Immature natural killer cell (primary cell): ENCODE results near the gene S100A1. TPM values are rescaled to one million over a fixed set of nuclear protein-coding genes. Genes with fewer than 3 reads are reported as not detected.
A peak's percentile ranks its signal among the peaks of the same experiment; 100 is the strongest.

Source experiments
- DNase-seq, 3 donors: peaks; one replicate each; pipeline ENCODE4 v3.0.0; 2022; ENCODE audit warnings: mixed read lengths in 1 of 3
- H3K27ac Mint-ChIP-seq, 6 donors: one replicate each; pipeline ENCODE4 v1.8.0; 2020; ENCODE audit warnings: mixed read lengths in 6 of 6, mild to moderate bottlenecking in 5 of 6, inconsistent platforms in 4 of 6, moderate library complexity in 3 of 6
- H3K27me3 Mint-ChIP-seq, 3 donors: one replicate each; pipeline ENCODE4 v1.8.0; 2020 to 2021; ENCODE audit warnings: low read depth in 3 of 3, mild to moderate bottlenecking in 3 of 3, mixed read lengths in 3 of 3, moderate library complexity in 3 of 3, inconsistent platforms in 1 of 3
- H3K36me3 Mint-ChIP-seq, 3 donors: one replicate each; pipeline ENCODE4 v1.8.0; 2020; ENCODE audit warnings: mixed read lengths in 3 of 3, inconsistent platforms in 2 of 3, mild to moderate bottlenecking in 2 of 3
- H3K4me1 Mint-ChIP-seq, 2 donors: one replicate each; pipeline ENCODE4 v1.8.0; 2020; ENCODE audit warnings: inconsistent platforms in 2 of 2, mild to moderate bottlenecking in 2 of 2, mixed read lengths in 2 of 2, moderate library complexity in 1 of 2
- H3K4me3 Mint-ChIP-seq, 5 donors: one replicate each; pipeline ENCODE4 v1.8.0; 2020; ENCODE audit warnings: mild to moderate bottlenecking in 5 of 5, mixed read lengths in 5 of 5, inconsistent platforms in 3 of 5, moderate library complexity in 3 of 5
- H3K9me3 Mint-ChIP-seq, 6 donors: one replicate each; pipeline ENCODE4 v1.8.0; 2020; ENCODE audit warnings: mild to moderate bottlenecking in 6 of 6, mixed read lengths in 6 of 6, inconsistent platforms in 4 of 6, moderate library complexity in 3 of 6
- polyA plus RNA-seq, 3 donors: library from polyadenylated mRNA; unstranded; fragments of 300-500 nt; fragmentation: Illumina TruSeq; gene quantifications; one replicate each; pipeline ENCODE4 v1.2.3, GENCODE V29; 2021

S100A1 gene
- polyA plus RNA-seq, 3 donors from 2014 or later: not detected

DNA sequence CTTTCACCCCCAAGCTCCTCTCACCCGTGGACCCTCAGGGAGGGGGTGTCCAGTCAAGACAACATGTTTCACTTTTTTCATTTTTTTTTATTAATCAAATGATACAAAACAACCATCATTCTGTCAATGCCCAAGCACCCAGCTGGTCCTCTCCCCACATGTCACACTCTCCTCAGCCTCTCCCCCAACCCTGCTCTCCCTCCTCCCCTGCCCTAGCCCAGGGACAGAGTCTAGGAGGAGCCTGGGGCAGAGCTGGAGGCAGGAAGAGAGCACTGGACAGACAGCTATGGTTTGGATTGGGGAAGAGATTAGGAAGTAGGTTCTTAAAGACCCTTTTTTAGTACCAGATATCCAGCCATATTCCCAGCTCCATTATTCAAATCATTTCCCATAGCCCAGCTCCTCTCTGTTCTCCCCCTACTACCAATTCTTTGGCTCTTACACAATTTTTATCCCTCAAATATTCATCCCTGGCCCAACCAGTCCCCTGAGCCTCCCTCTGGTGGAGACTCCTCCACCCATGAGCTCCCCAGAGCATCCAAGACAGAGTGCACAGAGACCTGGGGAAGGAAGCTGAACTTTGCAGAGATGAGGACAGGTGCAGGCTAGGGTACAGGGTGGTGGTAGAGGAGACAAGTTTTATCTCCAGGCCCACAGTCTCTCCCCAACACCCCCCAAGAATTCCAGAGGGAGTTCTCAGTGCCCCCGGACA, 13.9 kb upstream of the S100A1 start:
- no peaks in the 10 kb centered on the region for H3K36me3 Mint-ChIP-seq
- H3K4me3 Mint-ChIP-seq: no peak overlapping the region
- no peak overlapping the region for H3K27ac Mint-ChIP-seq
- H3K4me1 Mint-ChIP-seq: peaks cover 0 to 3% of the 10 kb centered on the region in 2 donors
- DNase-seq: no peak
- H3K9me3 Mint-ChIP-seq: no peaks in the 10 kb centered on the region
- H3K27me3 Mint-ChIP-seq: peaks cover 0 to 5% (median 4%) of the 10 kb centered on the region in 3 donors

DNA sequence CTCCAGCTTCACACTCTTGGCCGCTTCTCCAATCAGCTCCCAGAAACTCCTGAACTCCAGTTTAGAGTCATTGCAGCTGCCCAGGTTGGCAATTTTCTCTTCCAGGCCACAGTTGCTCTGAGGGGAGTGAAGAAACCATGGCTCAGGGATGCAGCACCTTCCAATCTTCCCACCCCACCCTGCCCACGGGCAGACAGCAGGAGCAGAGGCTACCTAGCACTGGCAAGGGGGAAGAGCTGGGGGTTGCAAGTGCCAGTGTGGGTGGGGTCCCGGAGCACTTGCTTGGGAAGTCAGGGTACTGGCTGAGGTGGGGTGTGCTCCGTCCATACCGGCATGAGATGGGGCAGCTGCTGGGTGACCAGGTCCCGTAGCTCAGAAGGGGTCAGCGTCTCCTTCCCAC, 13.3 kb upstream of the S100A1 start:
- H3K9me3 Mint-ChIP-seq: no peaks in the 10 kb centered on the region
- H3K4me3 Mint-ChIP-seq: no peak overlapping the region
- H3K36me3 Mint-ChIP-seq: no peaks in the 10 kb centered on the region
- peaks cover 0 to 5% (median 4%) of the 10 kb centered on the region in 3 donors for H3K27me3 Mint-ChIP-seq
- no peak overlapping the region for H3K27ac Mint-ChIP-seq
- no peak for DNase-seq
- H3K4me1 Mint-ChIP-seq: peaks cover 0 to 3% of the 10 kb centered on the region in 2 donors

GRCh38 chr1:153615406-153615805, 12.8 kb upstream of the S100A1 start:
- no peak for DNase-seq
- no peak overlapping the region for H3K4me3 Mint-ChIP-seq
- no peaks in the 10 kb centered on the region for H3K36me3 Mint-ChIP-seq
- no peak overlapping the region for H3K27ac Mint-ChIP-seq
- H3K9me3 Mint-ChIP-seq: no peaks in the 10 kb centered on the region
- peaks cover 0 to 3% of the 10 kb centered on the region in 2 donors for H3K4me1 Mint-ChIP-seq
- H3K27me3 Mint-ChIP-seq: peaks cover 0 to 6% (median 2%) of the 10 kb centered on the region in 3 donors

DNA sequence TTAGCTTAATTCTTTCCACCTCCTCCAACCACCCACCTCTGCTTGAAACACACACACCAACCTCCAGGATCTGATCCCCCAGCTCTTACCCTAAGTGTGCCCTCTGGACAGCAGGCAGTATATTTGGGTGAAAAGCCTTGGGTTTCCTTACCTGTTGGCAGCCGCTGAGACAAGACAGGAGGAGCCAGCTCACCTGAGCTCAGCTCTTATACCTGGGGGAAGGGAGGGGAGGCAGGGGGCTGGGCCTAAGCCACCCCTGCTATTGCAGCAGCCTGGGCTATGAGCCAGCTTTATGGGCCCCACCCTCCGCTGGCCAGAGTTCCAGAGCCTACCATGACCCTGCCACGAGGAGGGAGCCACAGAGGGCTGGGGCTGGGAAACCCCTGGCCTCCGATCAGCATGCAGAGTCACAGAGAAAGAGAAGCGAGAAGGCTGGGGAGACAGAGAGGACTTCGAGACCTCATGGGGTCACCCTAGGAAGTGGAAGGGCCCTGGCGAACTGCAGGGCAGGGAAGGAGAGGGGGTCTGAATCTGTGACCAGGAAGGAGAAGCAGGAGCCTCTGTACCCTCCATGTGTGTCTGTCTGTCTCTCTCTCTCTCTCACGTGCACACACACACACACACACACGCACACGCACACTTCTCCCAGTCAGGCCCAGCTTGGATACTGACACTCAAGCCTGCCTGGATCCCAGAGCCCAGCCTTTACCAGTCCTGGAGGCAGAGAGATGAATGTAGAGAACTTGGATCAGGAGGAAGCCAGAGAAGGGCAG, 11.9 kb upstream of the S100A1 start, which contains the start of gene S100A14:
Gene S100A14 (minus strand): TSS at position 182 of the 773 bp plus-strand sequence. CDS start 467 bp downstream, outside the sequence.
- peaks cover 0 to 6% (median 2%) of the 10 kb centered on the region in 3 donors for H3K27me3 Mint-ChIP-seq
- peaks cover 0 to 3% of the 10 kb centered on the region in 2 donors for H3K4me1 Mint-ChIP-seq
- H3K4me3 Mint-ChIP-seq: no peak within 1 kb of the TSS
- H3K9me3 Mint-ChIP-seq: no peaks in the 10 kb centered on the region
- no peak for DNase-seq
- no peak within 1 kb of the TSS for H3K27ac Mint-ChIP-seq
- H3K36me3 Mint-ChIP-seq: no peaks in the 10 kb centered on the region

DNA sequence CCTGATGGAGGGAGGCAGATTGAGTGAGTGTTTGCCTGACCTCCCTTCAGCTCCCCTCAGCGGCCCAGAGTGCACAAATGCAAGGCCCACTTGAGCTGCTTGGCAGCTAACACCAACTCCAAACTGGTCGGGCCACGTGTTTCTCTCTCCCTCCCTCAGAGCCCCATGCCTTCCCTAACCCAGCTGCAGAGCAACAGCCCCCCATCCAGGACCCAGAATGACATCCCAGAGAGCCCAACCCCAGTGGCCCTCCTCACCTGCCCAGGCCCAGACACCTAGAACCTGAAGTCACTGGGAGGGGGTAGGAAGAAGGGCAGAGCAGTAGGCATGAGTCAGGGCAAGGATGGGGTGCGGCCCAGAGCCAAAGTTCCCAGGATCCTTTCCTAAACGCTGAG, 11.3 kb upstream of the S100A1 start:
- Mint-ChIP-seq H3K27me3 (peaks cover 0 to 6% (median 2%) of the 10 kb centered on the region in 3 donors), H3K9me3 (no peaks in the 10 kb centered on the region), H3K36me3 (no peaks in the 10 kb centered on the region), H3K4me1 (peaks cover 0 to 3% of the 10 kb centered on the region in 2 donors), H3K4me3 (no peak overlapping the region), H3K27ac (no peak overlapping the region)
- DNase-seq: no peak

- DNase-seq: peak in 2 of 3 donors; percentile 53 to 54
- Mint-ChIP-seq H3K4me1 (peaks cover 0 to 3% of the 10 kb centered on the region in 2 donors), H3K27ac (no peak overlapping the region), H3K36me3 (no peaks in the 10 kb centered on the region), H3K9me3 (no peaks in the 10 kb centered on the region), H3K4me3 (no peak overlapping the region), H3K27me3 (peaks cover 0 to 7% (median 2%) of the 10 kb centered on the region in 3 donors)
Measured at GRCh38 chr1:153617663-153618062, 10.6 kb upstream of the S100A1 start.

- Mint-ChIP-seq H3K4me3 (no peak overlapping the region), H3K27ac (no peak overlapping the region), H3K27me3 (peaks cover 2 to 5% (median 2%) of the 10 kb centered on the region in 3 donors), H3K36me3 (peaks cover 0 to 6% (median 0%) of the 10 kb centered on the region in 3 donors), H3K4me1 (peaks cover 0 to 3% of the 10 kb centered on the region in 2 donors), H3K9me3 (no peaks in the 10 kb centered on the region)
- DNase-seq: no peak
Measured at GRCh38 chr1:153619171-153619570, 9.1 kb upstream of the S100A1 start.

GRCh38 chr1:153623101-153623500, 5.1 kb upstream of the S100A1 start:
- Mint-ChIP-seq H3K4me3 (no peak overlapping the region), H3K9me3 (no peaks in the 10 kb centered on the region), H3K27me3 (peaks cover 0 to 6% (median 4%) of the 10 kb centered on the region in 3 donors), H3K4me1 (peaks cover 6 to 19% of the 10 kb centered on the region in 2 donors), H3K27ac (no peak overlapping the region), H3K36me3 (peaks cover 0 to 8% (median 0%) of the 10 kb centered on the region in 3 donors)
- no peak for DNase-seq

DNA sequence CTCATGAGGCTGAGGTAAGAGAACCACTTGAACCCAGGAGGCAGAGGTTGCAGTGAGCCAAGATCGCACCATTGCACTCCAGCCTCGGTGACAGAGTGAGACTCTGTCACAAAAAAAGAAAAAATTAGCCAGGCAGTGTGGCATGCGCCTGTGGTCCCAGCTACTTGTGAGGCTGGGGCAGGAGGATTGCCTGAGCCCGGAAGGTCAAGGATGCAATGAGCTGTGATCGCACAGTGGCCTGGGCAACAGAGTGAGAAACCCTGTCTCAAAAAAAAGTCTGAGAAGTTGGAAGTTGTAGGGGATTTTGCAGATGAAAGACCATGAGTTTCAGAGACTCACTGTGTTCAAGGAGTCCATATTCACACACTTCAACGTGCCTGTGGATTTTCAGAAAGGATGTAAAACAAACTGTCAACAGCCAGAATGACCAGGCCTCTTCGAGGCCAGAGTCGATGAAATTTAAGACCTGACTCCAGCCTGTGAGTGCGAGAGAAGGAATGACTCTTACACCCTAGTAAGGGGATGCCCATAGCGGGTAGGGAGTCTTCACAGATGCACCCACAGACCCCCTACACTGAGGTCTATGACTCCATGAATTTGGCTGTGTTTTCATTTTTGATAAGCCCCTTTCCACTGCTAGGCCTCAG, 3.1 kb upstream of the S100A1 start:
- peaks cover 0 to 8% (median 0%) of the 10 kb centered on the region in 3 donors for H3K36me3 Mint-ChIP-seq
- peaks cover 0 to 10% (median 5%) of the 10 kb centered on the region in 3 donors for H3K27me3 Mint-ChIP-seq
- H3K27ac Mint-ChIP-seq: no peak overlapping the region
- DNase-seq: no peak
- no peaks in the 10 kb centered on the region for H3K9me3 Mint-ChIP-seq
- no peak overlapping the region for H3K4me3 Mint-ChIP-seq
- peaks cover 6 to 19% of the 10 kb centered on the region in 2 donors for H3K4me1 Mint-ChIP-seq

DNA sequence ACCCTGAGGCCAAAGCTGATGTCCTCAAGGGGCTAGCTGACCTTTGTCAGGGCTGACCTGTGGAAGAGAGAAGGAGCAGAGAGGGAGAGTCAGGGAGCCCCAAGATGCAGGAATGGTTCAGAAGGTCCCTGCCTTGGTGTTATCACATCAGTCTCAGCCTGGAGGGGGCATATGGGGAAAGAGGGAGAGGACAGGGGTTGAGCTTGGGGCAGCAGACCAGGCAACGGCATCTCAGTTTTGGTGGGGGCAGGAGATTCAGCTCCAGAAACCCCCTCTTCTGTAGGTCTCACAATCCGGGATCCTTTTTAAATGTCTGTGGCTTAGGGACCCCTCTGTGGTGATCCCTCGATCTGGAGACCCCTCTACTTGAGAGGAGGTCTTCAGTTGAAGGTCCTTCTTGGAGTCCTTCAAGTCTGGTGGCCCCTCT, 1.7 kb upstream of the S100A1 start:
- Mint-ChIP-seq H3K9me3 (no peaks in the 10 kb centered on the region), H3K36me3 (peaks cover 0 to 8% (median 0%) of the 10 kb centered on the region in 3 donors), H3K27me3 (peaks cover 0 to 9% (median 5%) of the 10 kb centered on the region in 3 donors), H3K4me1 (peaks cover 6 to 19% of the 10 kb centered on the region in 2 donors), H3K27ac (peak overlapping the region in 1 of 6 donors; percentile 49), H3K4me3 (peak overlapping the region in 1 of 5 donors; percentile 69)
- DNase-seq: no peak

- peaks cover 6 to 19% of the 10 kb centered on the region in 2 donors for H3K4me1 Mint-ChIP-seq
- no peaks in the 10 kb centered on the region for H3K9me3 Mint-ChIP-seq
- DNase-seq: peak in 1 of 3 donors; percentile 36
- peaks cover 0 to 8% (median 0%) of the 10 kb centered on the region in 3 donors for H3K36me3 Mint-ChIP-seq
- H3K27ac Mint-ChIP-seq: peak within 1 kb of the TSS in 1 of 6 donors; percentile 49
- H3K27me3 Mint-ChIP-seq: peaks cover 0 to 9% (median 5%) of the 10 kb centered on the region in 3 donors
- peak within 1 kb of the TSS in 3 of 5 donors; percentile 28 to 69 (median 42) for H3K4me3 Mint-ChIP-seq
Measured at GRCh38 chr1:153626904-153627714, 1.1 kb upstream of the S100A1 start, which contains the start of gene S100A13. TSS of gene S100A13 (minus strand) at chr1:153627505. CDS start at chr1:153626472, 1,033 bp downstream.

GRCh38 chr1:153628638-153629342, 556 bp downstream of the S100A1 start:
- Mint-ChIP-seq H3K4me3 (no peak overlapping the region), H3K36me3 (peaks cover 0 to 6% (median 0%) of the 10 kb centered on the region in 3 donors), H3K4me1 (peaks cover 13 to 29% of the 10 kb centered on the region in 2 donors), H3K27ac (no peak overlapping the region), H3K9me3 (no peaks in the 10 kb centered on the region), H3K27me3 (peaks cover 1 to 10% (median 8%) of the 10 kb centered on the region in 3 donors)
- no peak for DNase-seq
